MCF 10A (cell line): ENCODE data around the gene MCFD2. TPM values are rescaled to one million over a fixed set of nuclear protein-coding genes. Genes with fewer than 3 reads are reported as not detected.
A peak's percentile ranks its signal among the peaks of the same experiment; 100 is the strongest.

ENCODE experiments used
- BruUV-seq: library from RNA; stranded (reverse); fragments of 400-500 nt; replicated peaks from 2 replicates; lab custom pipeline; 2021; lab: Mats Ljungman, UMichigan
- CTCF ChIA-PET: fragments of 300-600 bp; sonication (Branson Sonifier 250); formaldehyde crosslinking; extraction: SDS; loops from one replicate; lab custom pipeline; 2021; ENCODE audit warnings: antibody characterized with exemption, inconsistent platforms; lab: Yijun Ruan, JAX
- POLR2A ChIA-PET: fragments of 300-600, 350-650 bp; sonication (Branson Sonifier 250); formaldehyde crosslinking; extraction: SDS; loops from one replicate; lab custom pipeline; 2020; ENCODE audit warnings: antibody characterized with exemption, inconsistent platforms; lab: Yijun Ruan, JAX
- DNase-seq: peaks from one replicate; pipeline ENCODE4 v3.0.0-alpha.2; 2018; ENCODE audit not compliant: unreplicated experiment
- H3K27ac Mint-ChIP-seq: one replicate; pipeline ENCODE4 v1.8.0; 2022; ENCODE audit warnings: mild to moderate bottlenecking, low read depth, mixed read lengths; ENCODE audit not compliant: unreplicated experiment
- H3K27me3 Mint-ChIP-seq: one replicate; pipeline ENCODE4 v1.8.0; 2022; ENCODE audit warnings: mixed read lengths; ENCODE audit not compliant: insufficient read depth, unreplicated experiment
- H3K36me3 Mint-ChIP-seq: one replicate; pipeline ENCODE4 v1.8.0; 2022; ENCODE audit warnings: mild to moderate bottlenecking, moderate library complexity, mixed read lengths; ENCODE audit not compliant: insufficient read depth, unreplicated experiment
- H3K4me1 Mint-ChIP-seq: one replicate; pipeline ENCODE4 v1.8.0; 2022; ENCODE audit warnings: mixed read lengths; ENCODE audit not compliant: insufficient read depth, unreplicated experiment
- H3K4me3 Mint-ChIP-seq: one replicate; pipeline ENCODE4 v1.8.0; 2022; ENCODE audit warnings: mild to moderate bottlenecking, moderate library complexity, mixed read lengths; ENCODE audit not compliant: unreplicated experiment
- H3K9me3 Mint-ChIP-seq: one replicate; pipeline ENCODE4 v1.8.0; 2022; ENCODE audit warnings: mixed read lengths; ENCODE audit not compliant: unreplicated experiment
- intact Hi-C: fragments of 100-400 bp; cut with micrococcal nuclease; formaldehyde crosslinking; loops from 2 replicates; pipeline ENCODE4 v1.14.1; 2022
- total RNA-seq: library from RNA; stranded (reverse); gene quantifications from 2 replicates; pipeline ENCODE4 v1.2.3, GENCODE V29; 2022
- TF ChIP-seq, protein P1 (sequence below): fragments of 200-600 bp; IDR thresholded peaks from one replicate; pipeline ENCODE4 v1.8.0; 2022; ENCODE audit warnings: antibody characterized with exemption, mild to moderate bottlenecking; ENCODE audit not compliant: unreplicated experiment

MCFD2 gene
- total RNA-seq, 1 experiment from 2014 or later: 157 TPM

DNA sequence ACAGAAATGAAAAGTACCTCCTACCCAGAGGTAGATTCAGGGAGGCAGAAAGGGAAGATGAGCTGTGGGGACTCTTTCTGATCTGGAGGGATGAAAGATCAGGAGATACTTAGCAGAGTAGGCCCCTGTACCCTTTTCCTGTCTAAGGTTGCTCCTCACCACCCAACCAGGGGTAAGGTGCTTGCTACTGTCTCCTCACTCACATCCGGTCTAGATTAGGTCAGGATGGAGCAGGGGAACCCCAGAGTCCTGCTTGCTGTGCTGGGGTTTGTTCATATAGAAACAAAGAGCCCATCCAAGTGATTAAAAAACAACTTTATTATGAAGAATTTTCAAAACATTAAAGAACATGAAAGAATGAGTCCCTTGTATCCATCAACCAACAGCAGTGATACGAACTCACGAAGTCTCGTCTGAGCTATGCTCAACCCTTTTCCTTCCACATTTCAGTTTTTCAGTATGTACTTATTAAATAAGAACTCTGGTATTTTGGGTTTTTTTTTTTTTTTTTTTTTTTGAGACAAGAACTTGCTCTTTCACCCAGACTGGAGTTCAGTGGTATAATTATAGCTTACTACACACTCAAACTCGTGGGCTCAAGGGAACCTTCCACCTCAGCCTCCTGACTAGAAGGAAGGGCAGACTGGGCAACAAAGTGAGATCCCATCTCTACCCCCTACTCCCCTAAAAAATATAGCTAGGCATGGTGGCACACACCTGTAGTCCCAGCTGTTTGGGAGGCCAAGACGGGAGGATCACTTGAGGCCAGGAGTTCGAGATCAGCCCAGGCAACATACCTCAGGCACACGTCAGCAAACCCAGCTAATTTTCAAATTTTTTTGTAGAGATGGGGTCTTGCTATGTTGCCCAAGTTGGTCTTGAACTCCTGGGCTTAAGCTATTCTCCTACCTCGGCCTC, 28.5 kb upstream of the MCFD2 start:
- CTCF ChIA-PET: interaction anchor here (0.6 to 1.3 kb wide), 6 partner anchors 9 to 49 kb away, joined by 3 to 5 read pairs (median 3); no protein-coding TSS in a partner anchor

DNA sequence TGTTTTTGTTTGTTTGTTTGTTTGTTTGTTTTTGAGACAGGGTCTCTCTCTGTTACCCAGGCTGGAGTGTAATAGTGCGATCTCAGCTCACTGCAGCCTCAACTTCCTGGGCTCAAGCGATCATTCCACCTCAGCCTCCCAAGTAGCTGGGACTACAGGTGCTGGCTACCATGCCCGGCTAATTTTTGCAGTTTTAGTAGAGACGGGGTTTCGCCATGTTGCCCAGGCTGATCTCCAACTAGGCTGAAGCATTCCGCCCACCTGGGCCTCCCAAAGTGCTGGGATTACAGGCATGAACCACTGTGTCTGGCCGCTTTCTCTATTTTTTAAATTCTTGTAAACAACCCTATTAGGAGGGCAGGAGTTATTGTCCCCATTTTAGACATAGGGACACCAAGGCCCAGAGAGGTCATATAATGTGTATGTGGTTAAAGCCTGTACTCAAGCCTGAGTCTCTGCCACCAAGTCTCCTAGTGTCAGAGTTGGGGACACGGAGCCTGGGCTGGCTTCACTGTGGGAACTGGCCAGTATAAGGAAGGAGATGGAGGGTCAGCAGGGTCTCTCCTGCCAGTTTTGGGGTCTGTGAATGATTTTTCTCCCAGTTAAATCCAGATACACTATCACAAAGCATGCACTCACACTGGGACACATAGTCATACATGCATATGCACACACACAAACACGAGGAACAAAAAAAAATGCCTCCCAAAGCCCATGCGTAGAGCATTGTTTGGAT, 27.5 kb upstream of the MCFD2 start:
- intact Hi-C loops: no loop called here
- Mint-ChIP-seq H3K9me3 (no peaks in the 10 kb centered on the region), H3K36me3 (peaks cover 16% of the 10 kb centered on the region), H3K4me1 (peaks cover 31% of the 10 kb centered on the region), H3K4me3 (peak overlapping the region; percentile 90), H3K27me3 (no peaks in the 10 kb centered on the region), H3K27ac (peak overlapping the region; percentile 73)
- TF ChIP-seq, protein P1, sequence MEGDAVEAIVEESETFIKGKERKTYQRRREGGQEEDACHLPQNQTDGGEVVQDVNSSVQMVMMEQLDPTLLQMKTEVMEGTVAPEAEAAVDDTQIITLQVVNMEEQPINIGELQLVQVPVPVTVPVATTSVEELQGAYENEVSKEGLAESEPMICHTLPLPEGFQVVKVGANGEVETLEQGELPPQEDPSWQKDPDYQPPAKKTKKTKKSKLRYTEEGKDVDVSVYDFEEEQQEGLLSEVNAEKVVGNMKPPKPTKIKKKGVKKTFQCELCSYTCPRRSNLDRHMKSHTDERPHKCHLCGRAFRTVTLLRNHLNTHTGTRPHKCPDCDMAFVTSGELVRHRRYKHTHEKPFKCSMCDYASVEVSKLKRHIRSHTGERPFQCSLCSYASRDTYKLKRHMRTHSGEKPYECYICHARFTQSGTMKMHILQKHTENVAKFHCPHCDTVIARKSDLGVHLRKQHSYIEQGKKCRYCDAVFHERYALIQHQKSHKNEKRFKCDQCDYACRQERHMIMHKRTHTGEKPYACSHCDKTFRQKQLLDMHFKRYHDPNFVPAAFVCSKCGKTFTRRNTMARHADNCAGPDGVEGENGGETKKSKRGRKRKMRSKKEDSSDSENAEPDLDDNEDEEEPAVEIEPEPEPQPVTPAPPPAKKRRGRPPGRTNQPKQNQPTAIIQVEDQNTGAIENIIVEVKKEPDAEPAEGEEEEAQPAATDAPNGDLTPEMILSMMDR: no peak
- no peak for DNase-seq
- ChIA-PET CTCF (interaction anchor here (0.5 to 1.3 kb wide), 6 partner anchors 12 to 454 kb away, joined by 3 to 5 read pairs (median 4); no protein-coding TSS in a partner anchor), POLR2A (interaction anchor here (1.0 to 1.3 kb wide), 2 partner anchors 8 to 9 kb away, joined by 3 to 7 read pairs; no protein-coding TSS in a partner anchor)
- BruUV-seq: no TSS peak

More for the DNA sequence above, 28.5 kb upstream of the MCFD2 start:
- BruUV-seq: no TSS peak
- Mint-ChIP-seq H3K27ac (no peak overlapping the region), H3K4me1 (peaks cover 31% of the 10 kb centered on the region), H3K9me3 (no peaks in the 10 kb centered on the region), H3K36me3 (peaks cover 15% of the 10 kb centered on the region), H3K4me3 (peak overlapping the region; percentile 90), H3K27me3 (no peaks in the 10 kb centered on the region)
- POLR2A ChIA-PET: interaction anchor here (1.0 kb wide), 1 partner anchor 8 kb away, joined by 3 read pairs; no protein-coding TSS in a partner anchor
- intact Hi-C loops: no loop called here
- no peak for DNase-seq
- TF ChIP-seq, protein P1: no peak

DNA sequence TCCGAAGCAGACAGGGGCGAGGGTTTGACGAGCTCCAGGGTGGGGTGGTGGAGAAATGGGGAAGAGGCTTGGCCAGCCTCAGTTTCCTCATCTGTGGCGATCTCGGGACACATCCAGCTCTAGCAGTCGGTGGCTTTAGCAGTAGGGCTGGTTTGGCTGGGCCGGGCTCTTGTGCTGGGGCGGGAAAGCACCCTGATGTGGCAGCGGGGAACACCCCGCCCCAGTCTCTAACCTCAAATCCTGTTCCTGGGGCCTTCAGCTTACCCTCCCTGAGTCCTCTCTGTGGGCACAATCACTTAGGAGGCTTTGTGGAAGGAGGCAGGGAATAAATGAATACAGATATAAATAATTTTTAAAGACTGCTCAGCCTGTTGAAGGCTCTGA, 26.5 kb upstream of the MCFD2 start:
- H3K27ac Mint-ChIP-seq: peak overlapping the region; percentile 73
- intact Hi-C loops: no loop called here
- H3K4me3 Mint-ChIP-seq: peak overlapping the region; percentile 90
- DNase-seq: peak; percentile 42
- ChIA-PET POLR2A (interaction anchor here (1.3 kb wide), 1 partner anchor 9 kb away, joined by 7 read pairs; no protein-coding TSS in a partner anchor), CTCF (interaction anchor here (0.7 to 0.8 kb wide), 3 partner anchors 18 to 381 kb away, joined by 3 to 4 read pairs (median 3); no protein-coding TSS in a partner anchor)
- TF ChIP-seq, protein P1: no peak
- peaks cover 31% of the 10 kb centered on the region for H3K4me1 Mint-ChIP-seq
- no peaks in the 10 kb centered on the region for H3K27me3 Mint-ChIP-seq
- no peaks in the 10 kb centered on the region for H3K9me3 Mint-ChIP-seq
- H3K36me3 Mint-ChIP-seq: peaks cover 20% of the 10 kb centered on the region
- no TSS peak for BruUV-seq
